Coronary artery (tissue), 2 donors: ENCODE results near the gene KCNG1.

Source experiments
- DNase-seq: peaks from one replicate; pipeline ENCODE4 v3.0.0-alpha.2; 2017; ENCODE audit warnings: low spot score
- H3K27ac ChIP-seq, 2 donors: fragments of 200-600 bp; sonication (generic); one replicate each; pipeline ENCODE4 v1.5.1; 2016 to 2019
- H3K4me3 ChIP-seq: fragments of 200-600 bp; sonication (generic); 2 replicates; pipeline ENCODE4 v1.5.1; 2016; ENCODE audit warnings: mild to moderate bottlenecking, moderate library complexity
- TF ChIP-seq, protein P1 (sequence below): fragments of 200-600 bp; sonication (generic); IDR thresholded peaks from one replicate; pipeline ENCODE4 v1.5.1; 2019; ENCODE audit warnings: antibody characterized with exemption

Gene KCNG1

GRCh38 chr20:51004305-51004727 is 18.6 kb downstream of the KCNG1 start:
- no peak overlapping the region for H3K4me3 ChIP-seq
- TF ChIP-seq, protein P1, sequence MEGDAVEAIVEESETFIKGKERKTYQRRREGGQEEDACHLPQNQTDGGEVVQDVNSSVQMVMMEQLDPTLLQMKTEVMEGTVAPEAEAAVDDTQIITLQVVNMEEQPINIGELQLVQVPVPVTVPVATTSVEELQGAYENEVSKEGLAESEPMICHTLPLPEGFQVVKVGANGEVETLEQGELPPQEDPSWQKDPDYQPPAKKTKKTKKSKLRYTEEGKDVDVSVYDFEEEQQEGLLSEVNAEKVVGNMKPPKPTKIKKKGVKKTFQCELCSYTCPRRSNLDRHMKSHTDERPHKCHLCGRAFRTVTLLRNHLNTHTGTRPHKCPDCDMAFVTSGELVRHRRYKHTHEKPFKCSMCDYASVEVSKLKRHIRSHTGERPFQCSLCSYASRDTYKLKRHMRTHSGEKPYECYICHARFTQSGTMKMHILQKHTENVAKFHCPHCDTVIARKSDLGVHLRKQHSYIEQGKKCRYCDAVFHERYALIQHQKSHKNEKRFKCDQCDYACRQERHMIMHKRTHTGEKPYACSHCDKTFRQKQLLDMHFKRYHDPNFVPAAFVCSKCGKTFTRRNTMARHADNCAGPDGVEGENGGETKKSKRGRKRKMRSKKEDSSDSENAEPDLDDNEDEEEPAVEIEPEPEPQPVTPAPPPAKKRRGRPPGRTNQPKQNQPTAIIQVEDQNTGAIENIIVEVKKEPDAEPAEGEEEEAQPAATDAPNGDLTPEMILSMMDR, result no peak
- no peak for DNase-seq
- H3K27ac ChIP-seq, result no peak overlapping the region

- TF ChIP-seq, protein P1, result no peak
- DNase-seq, result no peak
- Histone ChIP-seq H3K27ac (no peak overlapping the region), H3K4me3 (no peak overlapping the region)
These were observed 19.2 kb downstream of the KCNG1 start for GRCh38 chr20:51003753-51004152.

GRCh38 chr20:51002633-51003032 is 20.3 kb downstream of the KCNG1 start:
- no peak for DNase-seq
- Histone ChIP-seq H3K27ac (no peak overlapping the region), H3K4me3 (no peak overlapping the region)
- TF ChIP-seq, protein P1, result no peak

GRCh38 chr20:51001430-51002265 is 21.3 kb downstream of the KCNG1 start:
- DNase-seq, result no peak
- Histone ChIP-seq H3K27ac (no peak overlapping the region), H3K4me3 (no peak overlapping the region)
- TF ChIP-seq, protein P1, result no peak

GRCh38 chr20:50999355-50999754 is 23.6 kb downstream of the KCNG1 start:
- DNase-seq, result no peak
- Histone ChIP-seq H3K4me3 (no peak overlapping the region), H3K27ac (no peak overlapping the region)
- TF ChIP-seq, protein P1, result no peak

- Histone ChIP-seq H3K4me3 (no peak overlapping the region), H3K27ac (no peak overlapping the region)
- DNase-seq, result no peak
- TF ChIP-seq, protein P1, result no peak
These were observed 25.7 kb downstream of the KCNG1 start for GRCh38 chr20:50996901-50997865.
